Heart left ventricle (tissue), 16 donors: Measurements from ENCODE around the gene GUSB. TPM values are rescaled to one million over a fixed set of nuclear protein-coding genes. Genes with fewer than 3 reads are reported as not detected.
"Not testable (repeated sequence)": the region's sequence is repeated elsewhere in the genome, so short reads cannot be mapped to it uniquely, and the experiment has no call there.

Source experiments
- ATAC-seq, 4 donors: fragments of 200-7000 bp; cut with Tn5 transposase; one replicate each; pipeline ENCODE4 v1.9.1; 2020 to 2022; ENCODE audit warnings: moderate library complexity in 4 of 4, mild to moderate bottlenecking in 3 of 4, moderate number of reproducible peaks in 1 of 4
- DNase-seq, 5 donors: peaks; one replicate each; pipeline ENCODE4 v3.0.0-alpha.2; 2020
- H3K27ac ChIP-seq, 12 donors: fragments of 200-600 bp; sonication (generic) in 4 of 12; one replicate each; pipeline versions ENCODE4 v1.5.0 to v1.8.0; 2016 to 2022; ENCODE audit warnings: mild to moderate bottlenecking in 2 of 12
- H3K27me3 ChIP-seq, 9 donors: fragments of 200-600 bp; sonication (generic) in 2 of 9; one replicate each; pipeline versions ENCODE4 v1.5.1 to v1.8.0; 2016 to 2022; ENCODE audit warnings: mild to moderate bottlenecking in 3 of 9
- H3K36me3 ChIP-seq, 9 donors: fragments of 200-600 bp; sonication (generic) in 2 of 9; one replicate each; pipeline versions ENCODE4 v1.5.0 to v1.8.0; 2018 to 2022; ENCODE audit warnings: mild to moderate bottlenecking in 2 of 9
- H3K4me1 ChIP-seq, 12 donors: fragments of 200-600 bp; sonication (generic) in 4 of 12; one replicate each; pipeline versions ENCODE4 v1.5.0 to v1.8.0; 2016 to 2022; ENCODE audit warnings: mild to moderate bottlenecking in 3 of 12
- H3K4me3 ChIP-seq, 12 donors: fragments of 200-600 bp; sonication (generic) in 4 of 12; one replicate each; pipeline versions ENCODE4 v1.5.0 to v1.8.0; 2017 to 2022; ENCODE audit warnings: mild to moderate bottlenecking in 9 of 12, moderate library complexity in 4 of 12
- H3K9me3 ChIP-seq, 12 donors: fragments of 200-600 bp; sonication (generic) in 4 of 12; one replicate each; pipeline versions ENCODE4 v1.5.0 to v1.8.0; 2016 to 2022; ENCODE audit warnings: mild to moderate bottlenecking in 1 of 12
- CTCF ChIP-seq, 12 donors: fragments of 200-600 bp; sonication (generic) in 4 of 12; IDR thresholded peaks; one replicate each; pipeline versions ENCODE4 v1.5.0 to v1.8.0; 2018 to 2022; ENCODE audit warnings: antibody characterized with exemption in 12 of 12, mild to moderate bottlenecking in 5 of 12
- POLR2A ChIP-seq, 2 donors: fragments of 450-650 bp; IDR thresholded peaks; one replicate each; pipeline ENCODE4 v1.6.1; 2017; ENCODE audit warnings: antibody characterized with exemption in 2 of 2, mild to moderate bottlenecking in 2 of 2, moderate library complexity in 2 of 2
- WGBS, 4 donors: extraction: QIAGEN DNeasy Blood & Tissue Kit in 2 of 4; methylation state at CpG; one replicate each; pipeline versions ENCODE4 v1.1.5 to v1.1.7; 2013 to 2018; 5-methylcytosine and 5-hydroxymethylcytosine counted together
- intact Hi-C, 10 donors: fragments of 100-400 bp; cut with DNase I; formaldehyde crosslinking; loops; one replicate each; pipeline versions ENCODE4 v1.11.1 to v1.14.2; 2022
- polyA plus RNA-seq, 2 donors: library from polyadenylated mRNA; stranded (reverse); fragments of 200-250 nt; gene quantifications; one replicate each; pipeline ENCODE4 v1.2.3, GENCODE V29; 2013
- total RNA-seq, 9 donors: library from RNA; depleted of rRNA in 2 of 9; stranded (reverse); fragments of >200 nt in 2 of 9; fragmentation: NEBNext Ultra II Directional in 3 of 9; extraction: Animal tissue kit (Norgen Biotek cat#: 25700) in 3 of 9; gene quantifications; one replicate each; pipeline versions ENCODE4 v1.1.0 to v1.2.4, GENCODE V29; 2016 to 2023
- donor health status: ischemic (EF 13 %, LVEDD 7.1; RV severe dilation, severe dysfunction).
- donor health status: healthy with polysubstance abuse.
- donor health status: DM: no; HTN: yes; CAD: no.
- donor health status: DM: no; HTN: no; CAD: no.
- donor health status: ischemic (EF 25% LVEDD 6.9; RV normal size, moderate dysfunction).
- donor health status: ischemic (EF 25% LVEDD 5.7; RV mildly dilated, moderate dysfunction).
- donor health status: healthy.
- donor health status: DM: yes; HTN: yes; CAD: no.
- donor health status: ischemic (EF 35%, LVEDD 5.7; RV mildly dilated, moderate dysfunction).
- donor health status: nonischemic (EF 11% LVEDD 7.7; RV severe dilation, severe dysfunction).
- donor health status: DM: yes; HTN: yes; CAD: no.
- donor health status: PGD.
- donor health status: ischemic (EF 29% LVEDD 5.4; RV normal size, mild dysfunction).
- donor health status: nonischemic (EF 23%, LVEDD 6.1; RV moderate dilation, normal function).

GUSB gene
- total and polyA plus RNA-seq, 11 donors, result 9.9 to 47.3 (median 14.9) TPM

DNA sequence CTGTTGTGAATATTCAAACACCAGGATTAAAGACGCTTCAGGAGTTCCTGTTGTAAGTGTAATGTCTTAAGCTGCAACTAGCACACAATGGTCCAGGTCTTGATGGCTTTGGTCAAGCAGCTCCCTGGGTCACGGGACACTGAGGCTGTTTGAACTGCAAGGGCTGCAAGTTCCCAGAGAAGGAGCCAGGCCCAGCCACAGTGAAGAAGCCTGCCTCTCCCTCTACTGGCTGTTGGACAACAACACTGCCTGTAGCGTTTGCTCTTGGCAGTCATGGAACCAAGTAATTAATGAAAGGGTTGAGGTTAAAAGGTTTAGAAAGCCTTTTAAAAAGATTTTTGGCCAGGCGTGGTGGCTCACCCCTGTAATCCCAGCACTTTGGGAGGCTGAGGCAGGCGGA is 31.9 kb upstream of the GUSB start:
- WGBS, 4 donors, result 54 to 64% (median 62%) methylated on average over 5 of the region's 5 CpGs
- Histone ChIP-seq H3K9me3 (no peaks in the 10 kb centered on the region), H3K27me3 (no peaks in the 10 kb centered on the region), H3K27ac (no peak overlapping the region), H3K36me3 (no peaks in the 10 kb centered on the region), H3K4me1 (no peaks in the 10 kb centered on the region), H3K4me3 (no peak overlapping the region)
- intact Hi-C loops, result loop anchor here in 1 of 10 donors (2.0 kb wide), 1 partner anchor 291 kb away; no protein-coding TSS in a partner anchor
- TF ChIP-seq POLR2A (IDR thresholded peaks at IDR 0.05), result no peak
- peak in 10 of 12 donors; percentile 14 to 57 (median 34) for TF ChIP-seq CTCF (IDR thresholded peaks at IDR 0.05)
- DNase-seq (peak in 3 of 5 donors; percentile 29 to 56 (median 32)), ATAC-seq (peak; percentile 62 to 84 (median 75))

- TF ChIP-seq POLR2A (IDR thresholded peaks at IDR 0.05) (no peak), CTCF (IDR thresholded peaks at IDR 0.05) (no peak)
- DNase-seq, result no peak
- H3K27me3 ChIP-seq, result no peaks in the 10 kb centered on the region
- H3K27ac ChIP-seq, result no peak overlapping the region
- no peak overlapping the region for H3K4me3 ChIP-seq
- no peak for ATAC-seq
- no peaks in the 10 kb centered on the region for H3K4me1 ChIP-seq
- intact Hi-C loops, result no loop called here
- WGBS, 4 donors, result 80 to 87% (median 82%) methylated on average over 6 of the region's 6 CpGs
- H3K36me3 ChIP-seq, result no peaks in the 10 kb centered on the region
- H3K9me3 ChIP-seq, result no peaks in the 10 kb centered on the region
Measured at GRCh38 chr7:66007232-66007631, 25.2 kb upstream of the GUSB start.

- H3K9me3 ChIP-seq, H3K36me3 ChIP-seq, H3K4me1 ChIP-seq, H3K27ac ChIP-seq, H3K4me3 ChIP-seq, intact Hi-C loops, H3K27me3 ChIP-seq, DNase-seq, ATAC-seq: not testable (repeated sequence)
- WGBS, 4 donors, result 76 to 83% (median 81%) methylated on average over 8 of the region's 8 CpGs
Measured at GRCh38 chr7:66005115-66005671, 23.2 kb upstream of the GUSB start.

DNA sequence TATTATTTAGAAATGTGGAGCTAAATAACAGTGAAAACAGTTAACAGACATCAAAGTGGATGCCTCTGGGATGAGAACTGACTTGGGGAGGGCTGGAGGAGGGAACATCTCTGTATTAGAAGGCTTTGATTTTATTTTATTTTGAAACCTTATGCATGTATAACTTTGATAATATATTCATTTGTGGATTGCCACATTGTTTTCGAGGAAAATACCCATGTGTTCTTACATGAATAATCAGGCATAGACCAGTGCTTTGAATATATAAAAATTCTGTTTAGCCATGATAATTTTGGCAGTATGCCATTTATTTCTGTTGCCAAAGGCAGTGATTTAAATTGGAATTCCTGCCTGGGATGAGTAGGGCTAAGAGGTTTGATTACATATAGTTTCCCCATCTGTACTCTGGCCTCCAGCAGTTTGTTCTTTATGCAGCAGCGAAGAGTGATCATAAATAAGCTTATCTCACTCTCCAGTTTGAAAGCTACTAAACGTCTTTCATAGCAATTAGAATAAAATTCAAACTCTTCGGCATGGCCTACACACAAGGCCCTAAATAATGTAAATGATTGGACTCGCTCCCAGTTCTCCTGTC is 18.9 kb upstream of the GUSB start:
- intact Hi-C loops, ATAC-seq, H3K4me3 ChIP-seq, H3K27me3 ChIP-seq, H3K27ac ChIP-seq, DNase-seq, H3K36me3 ChIP-seq, H3K4me1 ChIP-seq, H3K9me3 ChIP-seq: not testable (repeated sequence)
- 63 to 78% (median 76%) methylated on average over 1 of the region's 5 CpGs for WGBS, 4 donors

DNA sequence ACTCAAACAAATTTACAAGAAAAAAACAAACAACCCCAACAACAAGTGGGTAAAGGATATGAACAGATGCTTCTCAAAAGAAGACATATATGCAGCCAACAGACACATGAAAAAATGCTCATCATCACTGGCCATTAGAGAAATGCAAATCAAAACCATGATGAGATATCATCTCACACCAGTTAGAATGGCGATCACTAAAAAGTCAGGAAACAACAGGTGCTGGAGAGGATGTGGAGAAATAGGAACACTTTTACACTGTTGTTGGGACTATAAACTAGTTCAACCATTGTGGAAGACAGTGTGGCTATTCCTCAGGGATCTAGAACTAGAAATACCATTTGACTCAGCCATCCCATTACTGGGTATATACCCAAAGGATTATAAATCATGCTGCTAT is 13.0 kb upstream of the GUSB start:
- intact Hi-C loops, result loop anchor here in 1 of 10 donors (10.0 kb wide), 1 partner anchor 250 kb away; no protein-coding TSS in a partner anchor
- H3K4me3 ChIP-seq, H3K4me1 ChIP-seq, DNase-seq, H3K27me3 ChIP-seq, H3K9me3 ChIP-seq, H3K36me3 ChIP-seq, H3K27ac ChIP-seq, ATAC-seq: not testable (repeated sequence)
- 0 to 100% (median 0%) methylated on average over 1 of the region's 1 CpG for WGBS, 4 donors
